ENCODE measurements around the gene SEMA3B. TPM values are rescaled to one million over a fixed set of nuclear protein-coding genes. Genes with fewer than 3 reads are reported as not detected.
"Not testable (repeated sequence)": the region's sequence is repeated elsewhere in the genome, so short reads cannot be mapped to it uniquely, and the experiment has no call there.

The SEMA3B gene
- total and polyA plus RNA-seq, 2 donors (not counting 3 experiments of a cell fraction or from before 2014, with no cell fraction given): 1.2 to 1.5 TPM

- DNase-seq (ENCODE audit: low read depth, low spot score): no peak
- FAIRE-seq: no peak
- Histone ChIP-seq H3K4me2 (ENCODE audit: insufficient read depth, low read length) (no peak overlapping the region), H3K4me1 (ENCODE audit: control insufficient read depth, extremely low read depth, insufficient read depth, low read length) (no peaks in the 10 kb centered on the region), H3K27ac (ENCODE audit: insufficient read depth, low read depth, low read length) (no peak overlapping the region), H3K36me3 (ENCODE audit: control insufficient read depth in 2 of 2, extremely low read depth in 1 of 2, insufficient read depth in 2 of 2, low read length in 2 of 2) (no peaks in the 10 kb centered on the region), H3K9me1 (replicated peaks; ENCODE audit: control insufficient read depth, extremely low read depth, insufficient read depth, low read length) (no peaks in the 10 kb centered on the region), H3K4me3 (replicated peaks in 1 of 3; ENCODE audit: insufficient read depth in 1 of 3, low read depth in 1 of 3, low read length in 3 of 3) (no peak overlapping the region), H3K79me2 (ENCODE audit: control insufficient read depth, insufficient read depth, low read length) (no peaks in the 10 kb centered on the region), H3K27me3 (ENCODE audit: control insufficient read depth in 2 of 2, insufficient read depth in 2 of 2, low read length in 2 of 2) (peaks cover 18 to 21% of the 10 kb centered on the region in 2 experiments), H2AFZ (ENCODE audit: low read depth, low read length) (no peak overlapping the region), H4K20me1 (replicated peaks; ENCODE audit: control insufficient read depth, extremely low read depth, insufficient read depth, low read length) (no peaks in the 10 kb centered on the region), H3K9ac (replicated peaks; ENCODE audit: extremely low read depth, insufficient read depth, low read length) (no peak overlapping the region), H3K9me3 (replicated peaks; ENCODE audit: control insufficient read depth, insufficient read depth, low read length) (no peaks in the 10 kb centered on the region)
- POLR2A ChIA-PET: no interaction called here
- dilution Hi-C loops (cut with MboI; ENCODE audit: extremely low pct_ligation_motif_present, low sequenced_read_pairs) (no loop called here), intact Hi-C loops (cut with micrococcal nuclease) (no loop called here)
- TF ChIP-seq EZH2 (IDR thresholded peaks at IDR 0.05; ENCODE audit: borderline replicate concordance, low read depth, low read length, severe bottlenecking): no peak
- TF ChIP-seq MYC (IDR thresholded peaks at IDR 0.05; ENCODE audit: low read depth, low read length): no peak
- no peak for TF ChIP-seq MAX (IDR thresholded peaks at IDR 0.05; ENCODE audit: insufficient read depth, insufficient read length)
- TF ChIP-seq FOS (IDR thresholded peaks at IDR 0.05; ENCODE audit: borderline replicate concordance, insufficient read depth, low read length): no peak
- no peak for TF ChIP-seq CTCF (IDR thresholded peaks at IDR 0.05; ENCODE audit: extremely low read depth in 1 of 2, insufficient read depth in 1 of 2, low read depth in 1 of 2, low read length in 2 of 2)
- no peak for TF ChIP-seq JUN (IDR thresholded peaks at IDR 0.05; ENCODE audit: borderline replicate concordance, insufficient read depth, insufficient read length, low read depth)
- TF ChIP-seq POLR2A (IDR thresholded peaks at IDR 0.05; ENCODE audit: low read depth, low read length): no peak
- no peak for TF ChIP-seq GATA2 (IDR thresholded peaks at IDR 0.05; ENCODE audit: insufficient read depth, insufficient read length, low read depth, low read length)
- no peak for TF ChIP-seq POLR2AphosphoS5 (IDR thresholded peaks at IDR 0.05; ENCODE audit: insufficient read depth, low read depth, low read length)
- BruUV-seq (replicated peaks): no TSS peak
- CTCF ChIA-PET: interaction anchor here (0.7 to 2.2 kb wide), 9 partner anchors 10 to 85 kb away, joined by 3 to 9 read pairs (median 5); partner anchors contain the start of genes GNAI2 and IFRD2
Measured at GRCh38 chr3:50279255-50280016, 10.5 kb downstream of the SEMA3B start.

- H3K27ac ChIP-seq (ENCODE audit: insufficient read depth, low read depth, low read length); POLR2A ChIA-PET; H3K79me2 ChIP-seq (ENCODE audit: control insufficient read depth, insufficient read depth, low read length); H3K4me1 ChIP-seq (ENCODE audit: control insufficient read depth, extremely low read depth, insufficient read depth, low read length); H3K9me3 ChIP-seq (replicated peaks; ENCODE audit: control insufficient read depth, insufficient read depth, low read length); H2AFZ ChIP-seq (ENCODE audit: low read depth, low read length); H3K4me3 ChIP-seq (replicated peaks in 1 of 3; ENCODE audit: insufficient read depth in 1 of 3, low read depth in 1 of 3, low read length in 3 of 3); FAIRE-seq; H3K27me3 ChIP-seq (ENCODE audit: control insufficient read depth in 2 of 2, insufficient read depth in 2 of 2, low read length in 2 of 2); H3K4me2 ChIP-seq (ENCODE audit: insufficient read depth, low read length); DNase-seq (ENCODE audit: low read depth, low spot score); dilution Hi-C loops (cut with MboI; ENCODE audit: extremely low pct_ligation_motif_present, low sequenced_read_pairs); intact Hi-C loops (cut with micrococcal nuclease); H3K9ac ChIP-seq (replicated peaks; ENCODE audit: extremely low read depth, insufficient read depth, low read length); BruUV-seq (replicated peaks); H4K20me1 ChIP-seq (replicated peaks; ENCODE audit: control insufficient read depth, extremely low read depth, insufficient read depth, low read length); H3K9me1 ChIP-seq (replicated peaks; ENCODE audit: control insufficient read depth, extremely low read depth, insufficient read depth, low read length): not testable (repeated sequence)
- CTCF ChIA-PET: interaction anchor here (1.0 to 1.2 kb wide), 2 partner anchors 40 to 258 kb away, joined by 3 to 4 read pairs; no protein-coding TSS in a partner anchor
- peaks cover 3 to 24% of the 10 kb centered on the region in 2 experiments for H3K36me3 ChIP-seq (ENCODE audit: control insufficient read depth in 2 of 2, extremely low read depth in 1 of 2, insufficient read depth in 2 of 2, low read length in 2 of 2)
Measured at GRCh38 chr3:50284121-50284520, 15.2 kb downstream of the SEMA3B start.
